Measurements from ENCODE around the gene IL20. TPM values are rescaled to one million over a fixed set of nuclear protein-coding genes. Genes with fewer than 3 reads are reported as not detected.

IL20 gene
- total RNA-seq, 1 experiment from 2014 or later = not detected

- in situ Hi-C loops (cut with HindIII; ENCODE audit: low pct_unique_long_range_greater_than_20kb, low sequenced_read_pairs) = no loop called here
- DNase-seq (ENCODE audit: low read depth, low spot score) (no peak), ATAC-seq (no peak)
- no peaks in the 10 kb centered on the region for H3K4me1 ChIP-seq (ENCODE audit: control insufficient read depth, insufficient read depth, low read length)
- TF ChIP-seq SIN3A (IDR thresholded peaks at IDR 0.05; ENCODE audit: borderline replicate concordance, insufficient read depth, low read depth, low read length) = no peak
- TF ChIP-seq TCF7L2 (IDR thresholded peaks at IDR 0.05; ENCODE audit: low read depth, low read length) = no peak
- no peak for TF ChIP-seq POLR2AphosphoS5 (IDR thresholded peaks at IDR 0.05; ENCODE audit: low read depth, low read length)
- TF ChIP-seq CTCF (IDR thresholded peaks at IDR 0.05) = no peak
- no peak for TF ChIP-seq REST (IDR thresholded peaks at IDR 0.05; ENCODE audit: insufficient read depth in 1 of 2, low read depth in 2 of 2, low read length in 1 of 2)
- H3K27ac ChIP-seq (ENCODE audit: low read length) = no peak overlapping the region
- H3K27me3 ChIP-seq (ENCODE audit: control insufficient read depth, insufficient read depth, low read length) = no peaks in the 10 kb centered on the region; the same call in 1 of the 2 replicates
- H3K36me3 ChIP-seq (ENCODE audit: control insufficient read depth, insufficient read depth, low read length) = no peaks in the 10 kb centered on the region
- no TSS peak for BruUV-seq (replicated peaks)
- ChIA-PET CTCF (interaction anchor here (0.6 kb wide), 1 partner anchor 165 kb away, joined by 4 read pairs; no protein-coding TSS in a partner anchor), POLR2A (no interaction called here)
- H3K9me3 ChIP-seq (ENCODE audit: control insufficient read depth, insufficient read depth, low read depth, low read length) = no peaks in the 10 kb centered on the region
- H3K4me3 ChIP-seq (ENCODE audit: low read depth in 2 of 2, low read length in 2 of 2) = no peak overlapping the region
- intact Hi-C loops (cut with micrococcal nuclease; ENCODE audit: unreplicated experiment) = no loop called here
These were observed 34.3 kb downstream of the IL20 start for GRCh38 chr1:206899717-206900116.

- H3K27ac ChIP-seq (ENCODE audit: low read length) = no peak overlapping the region
- no peak for DNase-seq (ENCODE audit: low read depth, low spot score)
- no peak for TF ChIP-seq REST (IDR thresholded peaks at IDR 0.05; ENCODE audit: insufficient read depth in 1 of 2, low read depth in 2 of 2, low read length in 1 of 2)
- no peak for TF ChIP-seq SIN3A (IDR thresholded peaks at IDR 0.05; ENCODE audit: borderline replicate concordance, insufficient read depth, low read depth, low read length)
- no peak for TF ChIP-seq TCF7L2 (IDR thresholded peaks at IDR 0.05; ENCODE audit: low read depth, low read length)
- no peak for TF ChIP-seq POLR2AphosphoS5 (IDR thresholded peaks at IDR 0.05; ENCODE audit: low read depth, low read length)
- no peak for TF ChIP-seq CTCF (IDR thresholded peaks at IDR 0.05)
- no peak overlapping the region for H3K4me3 ChIP-seq (ENCODE audit: low read depth in 2 of 2, low read length in 2 of 2)
- ATAC-seq = no peak
- intact Hi-C loops (cut with micrococcal nuclease; ENCODE audit: unreplicated experiment) = no loop called here
- H3K27me3 ChIP-seq (ENCODE audit: control insufficient read depth, insufficient read depth, low read length) = no peaks in the 10 kb centered on the region; the same call in 1 of the 2 replicates
- H3K4me1 ChIP-seq (ENCODE audit: control insufficient read depth, insufficient read depth, low read length) = no peaks in the 10 kb centered on the region
- no peaks in the 10 kb centered on the region for H3K9me3 ChIP-seq (ENCODE audit: control insufficient read depth, insufficient read depth, low read depth, low read length)
- BruUV-seq (replicated peaks) = no TSS peak
- ChIA-PET POLR2A (no interaction called here), CTCF (no interaction called here)
- in situ Hi-C loops (cut with HindIII; ENCODE audit: low pct_unique_long_range_greater_than_20kb, low sequenced_read_pairs) = no loop called here
- no peaks in the 10 kb centered on the region for H3K36me3 ChIP-seq (ENCODE audit: control insufficient read depth, insufficient read depth, low read length)
These were observed 34.7 kb downstream of the IL20 start for GRCh38 chr1:206900149-206900548.
